GM20431 (cell line): ENCODE measurements around the gene NXF3.
"Not testable (repeated sequence)": the region's sequence is repeated elsewhere in the genome, so short reads cannot be mapped to it uniquely, and the experiment has no call there.

Experiments used
- in situ Hi-C: fragments of 300-500 bp; cut with MseI, MboI; formaldehyde crosslinking; loops from one replicate; pipeline ENCODE4 v1.15.0; 2020; ENCODE audit warnings: low sequenced_read_pairs; ENCODE audit not compliant: unreplicated experiment

Gene NXF3

GRCh38 chrX:103056902-103057301 is 36.0 kb downstream of the NXF3 start:
- in situ Hi-C loops, result no loop called here

DNA sequence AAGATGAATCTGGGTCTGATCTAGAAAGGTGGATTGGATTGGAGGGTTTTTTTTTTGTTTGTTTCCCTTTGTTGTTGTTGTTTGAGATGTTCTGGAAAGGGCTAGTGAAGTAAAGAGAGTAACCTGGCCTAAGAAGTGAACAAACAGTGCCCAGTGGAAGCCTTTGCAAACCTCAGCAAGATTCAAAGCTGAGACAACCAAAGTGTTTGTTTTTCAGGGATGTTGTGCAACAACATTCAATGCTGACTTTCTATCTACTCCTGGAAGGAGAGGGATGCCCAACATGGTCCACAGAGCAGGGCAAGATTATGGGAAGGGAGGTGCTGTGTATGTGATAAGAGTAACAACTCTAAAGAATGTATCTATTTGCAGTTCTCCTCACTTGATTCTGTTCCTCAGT is 40.3 kb downstream of the NXF3 start:
- in situ Hi-C loops, result no loop called here

- in situ Hi-C loops, result no loop called here
These were observed 41.6 kb downstream of the NXF3 start for GRCh38 chrX:103051260-103051789.

DNA sequence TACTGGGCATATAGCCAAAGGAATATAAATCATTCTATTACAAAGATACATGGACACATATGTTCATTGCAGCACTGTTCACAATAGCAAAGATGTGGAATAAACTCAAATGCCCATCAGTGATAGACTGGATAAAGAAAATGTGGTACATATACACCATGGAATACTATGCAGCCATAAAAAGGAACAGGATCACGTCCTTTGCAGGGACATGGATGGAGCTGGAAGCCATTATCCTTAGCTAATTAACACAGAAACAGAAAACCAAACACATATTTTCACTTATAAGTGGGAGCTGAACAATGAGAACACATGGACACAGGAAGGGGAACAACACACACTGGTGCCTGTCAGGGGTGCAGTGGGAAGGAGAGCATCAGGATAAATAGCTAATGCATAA is 59.6 kb downstream of the NXF3 start:
- in situ Hi-C loops, result not testable (repeated sequence)
